K562 (cell line): ENCODE data around the gene ARMH3. TPM values are rescaled to one million over a fixed set of nuclear protein-coding genes. Genes with fewer than 3 reads are reported as not detected.

Experiments used
- ATF4 ChIP-seq: fragments of 450-650 bp; formaldehyde crosslinking; IDR thresholded peaks from 2 replicates; pipeline ENCODE4 v1.4.0; 2022; ENCODE audit warnings: mild to moderate bottlenecking, moderate library complexity
- BACH1 ChIP-seq: fragments of 200-800 bp; sonication (Bioruptor generic); IDR thresholded peaks from 2 replicates; pipeline ENCODE4 v1.6.1; 2016; ENCODE audit warnings: missing genetic modification characterization, missing compliant biosample characterization
- CC2D1A ChIP-seq: fragments of 450-650 bp; IDR thresholded peaks from 2 replicates; pipeline ENCODE4 v1.6.1; 2017; ENCODE audit warnings: mild to moderate bottlenecking
- DMBX1 ChIP-seq: fragments of 250-450 bp; sonication (Bioruptor Pico); IDR thresholded peaks from 2 replicates; pipeline ENCODE4 v1.8.0; 2022; ENCODE audit warnings: inconsistent platforms, mild to moderate bottlenecking, moderate library complexity, borderline replicate concordance
- ESRRA ChIP-seq: fragments of 450-650 bp; IDR thresholded peaks from 2 replicates; pipeline ENCODE4 v1.6.1; 2014; ENCODE audit warnings: low read depth, mild to moderate bottlenecking, moderate library complexity, borderline replicate concordance
- GABPB1 ChIP-seq: sonication (generic); formaldehyde crosslinking; IDR thresholded peaks from 2 replicates; pipeline ENCODE4 v1.8.0; 2022; ENCODE audit warnings: mild to moderate bottlenecking, missing genetic modification reagents
- GATAD2A ChIP-seq: fragments of 450-650 bp; IDR thresholded peaks from 2 replicates; pipeline ENCODE4 v1.6.1; 2017
- IRF2 ChIP-seq: sonication (generic); formaldehyde crosslinking; IDR thresholded peaks from 2 replicates; pipeline ENCODE4 v1.8.1; 2022; ENCODE audit warnings: mild to moderate bottlenecking, missing genetic modification reagents
- MECOM ChIP-seq: fragments of 250-450 bp; sonication (Bioruptor Pico); IDR thresholded peaks from 2 replicates; pipeline ENCODE4 v1.8.0; 2022; ENCODE audit warnings: inconsistent platforms
- MEIS2 ChIP-seq: fragments of 450-650 bp; IDR thresholded peaks from 2 replicates; pipeline ENCODE4 v1.6.1; 2014; ENCODE audit warnings: mild to moderate bottlenecking; ENCODE audit not compliant: partially characterized antibody
- RREB1 ChIP-seq: fragments of 250-450 bp; sonication (Bioruptor Pico); IDR thresholded peaks from 2 replicates; pipeline ENCODE4 v1.4.0; 2020
- TCF3 ChIP-seq: sonication (generic); formaldehyde crosslinking; IDR thresholded peaks from 2 replicates; pipeline ENCODE4 v1.4.0; 2020; ENCODE audit warnings: mild to moderate bottlenecking, missing genetic modification reagents
- TFE3 ChIP-seq: fragments of 450-650 bp; formaldehyde crosslinking; IDR thresholded peaks from 2 replicates; pipeline ENCODE4 v1.4.0; 2020; ENCODE audit warnings: mild to moderate bottlenecking, mixed read lengths
- THAP7 ChIP-seq: fragments of 250-450 bp; sonication (Bioruptor Pico); IDR thresholded peaks from 2 replicates; pipeline ENCODE4 v1.5.0; 2021
- THRB ChIP-seq: fragments of 450-650 bp; formaldehyde crosslinking; conservative IDR thresholded peaks from 2 replicates; pipeline ENCODE4 v1.4.0; 2022; ENCODE audit warnings: mild to moderate bottlenecking, missing genetic modification characterization
- ZNF277 ChIP-seq: fragments of 250-450 bp; sonication (Bioruptor Pico); IDR thresholded peaks from 2 replicates; pipeline ENCODE4 v1.8.0; 2022; ENCODE audit warnings: inconsistent platforms, mild to moderate bottlenecking, moderate library complexity, borderline replicate concordance
- polyA plus RNA-seq, 8 experiments: library from polyadenylated mRNA; depleted of rRNA in 4 of 8; stranded (reverse) in 5 of 8; unstranded in 3 of 8; fragments of >200 nt; fragmentation: Nextera tagmentation in 2 of 8; fragmentation: Illumina TruSeq in 1 of 8; extraction: Ambion mirVana in 2 of 8; extraction: Trizol in 1 of 8; gene quantifications; 2 replicates each; pipeline versions ENCODE4 v1.2.1 to v1.2.3, GENCODE V29; 2011 to 2014; ENCODE audit warnings: inconsistent platforms in 1 of 8, missing spikeins in 1 of 8
- total RNA-seq, 7 experiments: library from RNA; depleted of rRNA in 6 of 7; stranded (reverse); fragments of >200 nt in 6 of 7; fragmentation: Illumina TruSeq in 2 of 7; extraction: Trizol in 2 of 7; gene quantifications; 2 replicates each; pipeline versions ENCODE4 v1.2.1 to v1.2.3, GENCODE V29; 2011 to 2021; ENCODE audit warnings: low replicate concordance in 1 of 7

The ARMH3 gene
- total and polyA plus RNA-seq, 9 of the 15 experiments (the other 6 are each of a cell fraction or from before 2014, with no cell fraction given), result 0.29 to 0.73 TPM; not detected in 7

GRCh38 chr10:102055647-102056419 lies at the start of gene ARMH3 (continued):
- peak; percentile 84 for TF ChIP-seq GABPB1 (CRISPR knock-in tag)
- TF ChIP-seq CC2D1A, result no peak
- peak; percentile 17; the same call in 1 of the 2 replicates for TF ChIP-seq TCF3 (CRISPR knock-in tag)
- no peak for TF ChIP-seq IRF2 (CRISPR knock-in tag)
- peak; percentile 40; the same call in 1 of the 2 replicates for TF ChIP-seq ESRRA
- no peak for TF ChIP-seq RREB1 (CRISPR knock-in tag)
- TF ChIP-seq ZNF277, result no peak
- TF ChIP-seq MECOM (CRISPR knock-in tag), result no peak
- no peak for TF ChIP-seq THRB
- TF ChIP-seq THAP7, result no peak
- no peak for TF ChIP-seq MEIS2
- no peak for TF ChIP-seq GATAD2A
- no peak for TF ChIP-seq ATF4 (CRISPR knock-in tag)
- no peak for TF ChIP-seq BACH1
- TF ChIP-seq DMBX1 (CRISPR knock-in tag), result no peak
- TF ChIP-seq TFE3 (CRISPR knock-in tag), result no peak
